ENCODE measurements around the gene FRS2.
"Not testable (repeated sequence)": the region's sequence is repeated elsewhere in the genome, so short reads cannot be mapped to it uniquely, and the experiment has no call there.

FRS2 gene

GRCh38 chr12:69603556-69603955 is 133.4 kb downstream of the FRS2 start:
- DNase-seq (ENCODE audit: low read depth, low spot score); H3K4me3 ChIP-seq (ENCODE audit: low read length): not testable (repeated sequence)

- not testable (repeated sequence) for H3K4me3 ChIP-seq (ENCODE audit: low read length); DNase-seq (ENCODE audit: low read depth, low spot score)
Measured at GRCh38 chr12:69604275-69604674, 134.1 kb downstream of the FRS2 start.

- no peak for DNase-seq (ENCODE audit: low read depth, low spot score)
- H3K4me3 ChIP-seq (ENCODE audit: low read length): no peak overlapping the region
Measured at GRCh38 chr12:69608114-69608513, 137.9 kb downstream of the FRS2 start.

GRCh38 chr12:69610126-69610525 is 139.9 kb downstream of the FRS2 start:
- DNase-seq (ENCODE audit: low read depth, low spot score): no peak

GRCh38 chr12:69610729-69611128 is 140.5 kb downstream of the FRS2 start, which contains the start of gene LRRC10:
Gene LRRC10 (minus strand): TSS chr12:69610907. CDS start chr12:69610838, 69 bp downstream.
- DNase-seq (ENCODE audit: low read depth, low spot score): no peak
- H3K4me3 ChIP-seq (ENCODE audit: low read length): no peak within 1 kb of the TSS

More at GRCh38 chr12:69610126-69610525, 139.9 kb downstream of the FRS2 start:
- H3K4me3 ChIP-seq (ENCODE audit: low read length): no peak overlapping the region

- no peak for DNase-seq (ENCODE audit: low read depth, low spot score)
- H3K4me3 ChIP-seq (ENCODE audit: low read length): no peak overlapping the region
Measured at GRCh38 chr12:69613351-69613750, 143.2 kb downstream of the FRS2 start.

GRCh38 chr12:69616025-69616424 is 145.8 kb downstream of the FRS2 start:
- DNase-seq (ENCODE audit: low read depth, low spot score): no peak
- H3K4me3 ChIP-seq (ENCODE audit: low read length): no peak overlapping the region

GRCh38 chr12:69619050-69619449 is 148.9 kb downstream of the FRS2 start:
- DNase-seq (ENCODE audit: low read depth, low spot score): no peak

GRCh38 chr12:69620077-69620476 is 149.9 kb downstream of the FRS2 start:
- DNase-seq (ENCODE audit: low read depth, low spot score): no peak

More at GRCh38 chr12:69619050-69619449, 148.9 kb downstream of the FRS2 start:
- H3K4me3 ChIP-seq (ENCODE audit: low read length): no peak overlapping the region

GRCh38 chr12:69620921-69621320 is 150.7 kb downstream of the FRS2 start:
- DNase-seq (ENCODE audit: low read depth, low spot score): no peak
- no peak overlapping the region for H3K4me3 ChIP-seq (ENCODE audit: low read length)

More at GRCh38 chr12:69620077-69620476, 149.9 kb downstream of the FRS2 start:
- no peak overlapping the region for H3K4me3 ChIP-seq (ENCODE audit: low read length)

GRCh38 chr12:69621551-69621950 is 151.4 kb downstream of the FRS2 start:
- DNase-seq (ENCODE audit: low read depth, low spot score): no peak
- H3K4me3 ChIP-seq (ENCODE audit: low read length): no peak overlapping the region

GRCh38 chr12:69623970-69624369 is 153.8 kb downstream of the FRS2 start:
- DNase-seq (ENCODE audit: low read depth, low spot score): no peak

GRCh38 chr12:69627501-69627900 is 157.3 kb downstream of the FRS2 start:
- no peak for DNase-seq (ENCODE audit: low read depth, low spot score)
- H3K4me3 ChIP-seq (ENCODE audit: low read length): no peak overlapping the region

More at GRCh38 chr12:69623970-69624369, 153.8 kb downstream of the FRS2 start:
- H3K4me3 ChIP-seq (ENCODE audit: low read length): no peak overlapping the region

Measured in Jurkat, Clone E6-1 (cell line).